Fibroblast of skin of right quadriceps (primary cell): Measurements from ENCODE around the gene CLEC16A.

Experiments used
- DNase-seq: peaks from one replicate; pipeline ENCODE4 v3.0.0-alpha.2; 2013

The CLEC16A gene

GRCh38 chr16:10967986-10968385, 23.6 kb downstream of the CLEC16A start:
- DNase-seq = no peak

- no peak for DNase-seq
Observed at GRCh38 chr16:10968498-10968897, 24.1 kb downstream of the CLEC16A start.

- no peak for DNase-seq
Observed at GRCh38 chr16:10969615-10970014, 25.3 kb downstream of the CLEC16A start.

GRCh38 chr16:10970065-10970464, 25.7 kb downstream of the CLEC16A start:
- no peak for DNase-seq

- peak; percentile 89 for DNase-seq
Observed at GRCh38 chr16:10971560-10971961, 27.2 kb downstream of the CLEC16A start.

- no peak for DNase-seq
Observed at GRCh38 chr16:10972108-10972818, 27.9 kb downstream of the CLEC16A start.

GRCh38 chr16:10972819-10973464, 28.6 kb downstream of the CLEC16A start:
- no peak for DNase-seq

- DNase-seq = no peak
Observed at GRCh38 chr16:10976634-10977033, 32.3 kb downstream of the CLEC16A start.

GRCh38 chr16:10978124-10978523, 33.8 kb downstream of the CLEC16A start:
- no peak for DNase-seq

- no peak for DNase-seq
Observed at GRCh38 chr16:10978871-10979446, 34.6 kb downstream of the CLEC16A start.

GRCh38 chr16:10979717-10980601, 35.6 kb downstream of the CLEC16A start:
- no peak for DNase-seq

GRCh38 chr16:10980813-10981212, 36.4 kb downstream of the CLEC16A start:
- no peak for DNase-seq

- DNase-seq = no peak
Observed at GRCh38 chr16:10981697-10982216, 37.4 kb downstream of the CLEC16A start.

- DNase-seq = peak; percentile 65
Observed at GRCh38 chr16:10982465-10983150, 38.2 kb downstream of the CLEC16A start.

GRCh38 chr16:10983159-10983558, 38.8 kb downstream of the CLEC16A start:
- DNase-seq = no peak

GRCh38 chr16:10984509-10984908, 40.1 kb downstream of the CLEC16A start:
- DNase-seq = peak; percentile 63

GRCh38 chr16:10987361-10988163, 43.2 kb downstream of the CLEC16A start:
- no peak for DNase-seq

GRCh38 chr16:10988164-10988803, 43.9 kb downstream of the CLEC16A start:
- DNase-seq = no peak

GRCh38 chr16:10988879-10989278, 44.5 kb downstream of the CLEC16A start:
- DNase-seq = no peak

- DNase-seq = no peak
Observed at GRCh38 chr16:10989559-10989958, 45.2 kb downstream of the CLEC16A start.

- DNase-seq = no peak
Observed at GRCh38 chr16:10990378-10990777, 46.0 kb downstream of the CLEC16A start.
